IMR-90 (cell line): ENCODE data around the gene RABGAP1. TPM values are rescaled to one million over a fixed set of nuclear protein-coding genes. Genes with fewer than 3 reads are reported as not detected.

ENCODE experiments used
- ATAC-seq: fragments of 200-7000 bp; cut with Tn5 transposase; 2 replicates; pipeline ENCODE4 v1.9.1; 2020; ENCODE audit warnings: low read depth, mild to moderate bottlenecking, moderate library complexity
- BruUV-seq: library from RNA; stranded (reverse); fragments of 400-500 nt; replicated peaks from 2 replicates; lab custom pipeline; 2021; lab: Mats Ljungman, UMichigan
- CTCF ChIA-PET: fragments of 300-600 bp; formaldehyde crosslinking; extraction: SDS; loops from one replicate; lab custom pipeline; 2021; ENCODE audit warnings: antibody characterized with exemption; lab: Yijun Ruan, JAX
- POLR2A ChIA-PET: fragments of 300-600 bp; sonication (Branson Sonifier 250); formaldehyde crosslinking; loops from one replicate; lab custom pipeline; 2022; ENCODE audit warnings: antibody characterized with exemption; ENCODE audit not compliant: unreplicated experiment; lab: Charles Lee
- DNase-seq: peaks from one replicate; pipeline ENCODE4 v3.0.0; 2013
- H2AFZ ChIP-seq: replicated peaks from 2 replicates; pipeline ENCODE3; 2013; ENCODE audit warnings: low read length, mild to moderate bottlenecking; ENCODE audit not compliant: poor library complexity
- H2AK5ac ChIP-seq: 2 replicates; pipeline ENCODE4 v1.6.1; 2013; ENCODE audit warnings: low read depth, low read length, inconsistent platforms
- H2AK9ac ChIP-seq: replicated peaks from 2 replicates; pipeline ENCODE3; 2013; ENCODE audit warnings: mild to moderate bottlenecking, low read depth, low read length, moderate library complexity; ENCODE audit not compliant: poor library complexity
- H2BK120ac ChIP-seq: 2 replicates; pipeline ENCODE4 v1.6.1; 2013; ENCODE audit warnings: low read depth, low read length, inconsistent platforms
- H2BK15ac ChIP-seq: 3 replicates; pipeline ENCODE4 v1.6.1; 2013; ENCODE audit warnings: low read depth, low read length, inconsistent platforms
- H2BK20ac ChIP-seq: 2 replicates; pipeline ENCODE4 v1.6.1; 2013; ENCODE audit warnings: low read depth, mild to moderate bottlenecking, inconsistent platforms, low read length, moderate library complexity
- H2BK5ac ChIP-seq: 2 replicates; pipeline ENCODE4 v1.6.1; 2013; ENCODE audit warnings: mild to moderate bottlenecking, low read depth, low read length, inconsistent platforms; ENCODE audit not compliant: poor library complexity, severe bottlenecking
- H3K14ac ChIP-seq: replicated peaks from 2 replicates; pipeline ENCODE4 v1.6.1; 2013; ENCODE audit warnings: low read depth, low read length, inconsistent platforms
- H3K18ac ChIP-seq: 2 replicates; pipeline ENCODE4 v1.6.1; 2013; ENCODE audit warnings: low read depth, low read length, control low read depth
- H3K23ac ChIP-seq: 2 replicates; pipeline ENCODE4 v1.6.1; 2013; ENCODE audit warnings: low read depth, low read length, inconsistent platforms
- H3K27ac ChIP-seq: 2 replicates; pipeline ENCODE4 v1.5.1; 2013; ENCODE audit warnings: mild to moderate bottlenecking, control low read depth, low read length; ENCODE audit not compliant: insufficient read depth
- H3K27me3 ChIP-seq: 2 replicates; pipeline ENCODE4 v1.6.1; 2013; ENCODE audit warnings: low read length; ENCODE audit not compliant: control insufficient read depth, insufficient read depth
- H3K36me3 ChIP-seq: 2 replicates; pipeline ENCODE4 v1.6.1; 2013; ENCODE audit warnings: low read length, mixed read lengths; ENCODE audit not compliant: control insufficient read depth, insufficient read depth
- H3K4ac ChIP-seq: 2 replicates; pipeline ENCODE4 v1.6.1; 2013; ENCODE audit warnings: low read depth, low read length, inconsistent platforms
- H3K4me1 ChIP-seq: 2 replicates; pipeline ENCODE4 v1.6.1; 2013; ENCODE audit warnings: low read length, mixed read lengths; ENCODE audit not compliant: control insufficient read depth, insufficient read depth
- H3K4me2 ChIP-seq: 2 replicates; pipeline ENCODE4 v1.6.1; 2013; ENCODE audit warnings: low read depth, mild to moderate bottlenecking, control low read depth, low read length, moderate library complexity
- H3K4me3 ChIP-seq: 2 replicates; pipeline ENCODE4 v1.5.1; 2013; ENCODE audit warnings: low read depth, mild to moderate bottlenecking, control low read depth, low read length, moderate library complexity; ENCODE audit not compliant: insufficient read depth
- H3K56ac ChIP-seq: 2 replicates; pipeline ENCODE4 v1.6.1; 2013; ENCODE audit warnings: low read length, inconsistent platforms; ENCODE audit not compliant: insufficient read depth; ENCODE audit errors: extremely low read depth
- H3K79me1 ChIP-seq, 2 experiments: 2 replicates each; pipeline ENCODE4 v1.6.1; 2013; ENCODE audit warnings: low read length in 2 of 2, inconsistent platforms in 1 of 2, low read depth in 1 of 2
- H3K9ac ChIP-seq: 2 replicates; pipeline ENCODE4 v1.6.1; 2013; ENCODE audit warnings: low read depth, low read length, control low read depth
- H3K9me1 ChIP-seq: 2 replicates; pipeline ENCODE4 v1.6.1; 2013; ENCODE audit warnings: low read length, inconsistent platforms; ENCODE audit not compliant: insufficient read depth
- H3K9me3 ChIP-seq: 2 replicates; pipeline ENCODE4 v1.6.1; 2013; ENCODE audit warnings: low read length; ENCODE audit not compliant: control insufficient read depth, insufficient read depth
- H4K20me1 ChIP-seq: 2 replicates; pipeline ENCODE4 v1.6.1; 2013; ENCODE audit warnings: low read length, inconsistent platforms; ENCODE audit not compliant: insufficient read depth
- H4K5ac ChIP-seq: 2 replicates; pipeline ENCODE4 v1.6.1; 2013; ENCODE audit warnings: mild to moderate bottlenecking, low read depth, low read length, control low read depth
- H4K8ac ChIP-seq, 2 experiments: 2 replicates each; pipeline ENCODE4 v1.6.1; 2013; ENCODE audit warnings: low read depth in 2 of 2, low read length in 2 of 2, control low read depth in 1 of 2, inconsistent platforms in 1 of 2
- H4K91ac ChIP-seq: 2 replicates; pipeline ENCODE4 v1.6.1; 2013; ENCODE audit warnings: low read depth, low read length, inconsistent platforms; ENCODE audit not compliant: insufficient read depth
- BHLHE40 ChIP-seq: fragments of 150-350 bp; IDR thresholded peaks from 2 replicates; pipeline ENCODE4 v1.6.1; 2016; ENCODE audit warnings: mild to moderate bottlenecking, low read depth, low read length
- CEBPB ChIP-seq: IDR thresholded peaks from 2 replicates; pipeline ENCODE4 v1.6.1; 2012; ENCODE audit warnings: low read depth, low read length, improper control_type of control experiment
- CHD1 ChIP-seq: IDR thresholded peaks from 2 replicates; pipeline ENCODE4 v1.6.1; 2012; ENCODE audit warnings: low read depth, low read length, improper control_type of control experiment
- CTCF ChIP-seq: conservative IDR thresholded peaks from 2 replicates; pipeline ENCODE4 v1.5.1; 2012; ENCODE audit warnings: mild to moderate bottlenecking, low read depth, low read length, improper control_type of control experiment
- ELK1 ChIP-seq: fragments of 150-350 bp; IDR thresholded peaks from 2 replicates; pipeline ENCODE4 v1.6.1; 2016; ENCODE audit warnings: low read depth, mild to moderate bottlenecking, low read length, moderate library complexity, borderline replicate concordance
- FOS ChIP-seq: fragments of 150-350 bp; IDR thresholded peaks from 2 replicates; pipeline ENCODE4 v1.6.1; 2016; ENCODE audit warnings: low read depth, low read length
- MAFK ChIP-seq: IDR thresholded peaks from 2 replicates; pipeline ENCODE4 v1.6.1; 2012; ENCODE audit warnings: low read depth, low read length, improper control_type of control experiment
- MXI1 ChIP-seq: IDR thresholded peaks from 2 replicates; pipeline ENCODE4 v1.6.1; 2012; ENCODE audit warnings: low read depth, mild to moderate bottlenecking, low read length, moderate library complexity, borderline replicate concordance
- NFE2L2 ChIP-seq: fragments of 150-350 bp; IDR thresholded peaks from 2 replicates; pipeline ENCODE4 v1.6.1; 2016; ENCODE audit warnings: low read depth, mild to moderate bottlenecking, low read length
- RAD21 ChIP-seq: IDR thresholded peaks from 2 replicates; pipeline ENCODE4 v1.6.1; 2012; ENCODE audit warnings: low read length, improper control_type of control experiment
- RCOR1 ChIP-seq: IDR thresholded peaks from 2 replicates; pipeline ENCODE4 v1.6.1; 2012; ENCODE audit warnings: mild to moderate bottlenecking, low read length, improper control_type of control experiment; ENCODE audit not compliant: insufficient replicate concordance
- RFX5 ChIP-seq: IDR thresholded peaks from 2 replicates; pipeline ENCODE4 v1.8.0; 2012; ENCODE audit warnings: low read depth, mild to moderate bottlenecking, low read length, moderate library complexity
- SMC3 ChIP-seq: fragments of 150-350 bp; IDR thresholded peaks from 2 replicates; pipeline ENCODE4 v1.6.1; 2016; ENCODE audit warnings: low read depth, mild to moderate bottlenecking, antibody characterized with exemption, low read length, moderate library complexity
- USF2 ChIP-seq: fragments of 150-350 bp; IDR thresholded peaks from 2 replicates; pipeline ENCODE4 v1.6.1; 2017; ENCODE audit warnings: mild to moderate bottlenecking, antibody characterized with exemption, low read length, low read depth
- dilution Hi-C: fragments of 300-500 bp; cut with HindIII; formaldehyde crosslinking; loops from one replicate; pipeline ENCODE4 v1.14.3; 2018; ENCODE audit warnings: low sequenced_read_pairs; ENCODE audit not compliant: unreplicated experiment
- in situ Hi-C: fragments of 300-500 bp; cut with MboI; formaldehyde crosslinking; loops from 3 replicates; pipeline ENCODE4 v1.14.3; 2019; ENCODE audit warnings: low sequenced_read_pairs, inconsistent platforms, mixed read lengths
- intact Hi-C: fragments of 100-400 bp; cut with micrococcal nuclease; formaldehyde crosslinking; loops from 2 replicates; pipeline ENCODE4 v1.10.0; 2022
- polyA plus RNA-seq, 3 experiments: library from polyadenylated mRNA; depleted of rRNA; stranded (reverse); fragments of >200 nt; gene quantifications; 2 replicates each; pipeline ENCODE4 v1.2.3, GENCODE V29; 2012; ENCODE audit warnings: low replicate concordance in 1 of 3
- total RNA-seq: library from RNA; depleted of rRNA; stranded (reverse); fragments of >200 nt; gene quantifications from 2 replicates; pipeline ENCODE4 v1.2.3, GENCODE V29; 2012

The RABGAP1 gene
- total and polyA plus RNA-seq, 2 of the 4 experiments (the other 2 are of a cell fraction), result 20.0 to 53.9 TPM

GRCh38 chr9:122955961-122956360 lies 15.1 kb downstream of the RABGAP1 start:
- Histone ChIP-seq H3K79me1 (peaks cover 26 to 63% of the 10 kb centered on the region in 2 experiments), H3K27me3 (no peaks in the 10 kb centered on the region), H3K23ac (no peak overlapping the region), H4K8ac (no peak overlapping the region), H3K56ac (no peak overlapping the region), H2BK15ac (no peak overlapping the region), H3K9ac (no peak overlapping the region), H3K9me3 (no peaks in the 10 kb centered on the region), H3K18ac (no peak overlapping the region), H2BK120ac (no peak overlapping the region), H4K5ac (no peak overlapping the region), H2BK5ac (no peak overlapping the region), H3K36me3 (peaks cover 11% of the 10 kb centered on the region), H3K4me3 (no peak overlapping the region), H3K14ac (no peak overlapping the region), H2AFZ (no peak overlapping the region), H2AK5ac (no peak overlapping the region), H3K4me2 (no peak overlapping the region), H4K91ac (no peak overlapping the region), H4K20me1 (peaks cover 29% of the 10 kb centered on the region), H2BK20ac (no peak overlapping the region), H3K27ac (no peak overlapping the region), H2AK9ac (no peak overlapping the region), H3K9me1 (no peaks in the 10 kb centered on the region), H3K4me1 (peaks cover 3% of the 10 kb centered on the region; the same call in 1 of the 2 replicates), H3K4ac (no peak overlapping the region)
- POLR2A ChIA-PET, result no interaction called here
- in situ Hi-C loops, result no loop called here
- BruUV-seq, result no TSS peak
- DNase-seq (no peak), ATAC-seq (no peak)
- intact Hi-C loops, result no loop called here
- CTCF ChIA-PET, result interaction anchor here (0.7 kb wide), 1 partner anchor 43 kb away, joined by 4 read pairs; the partner anchor contains the start of gene ZBTB6
- dilution Hi-C loops, result no loop called here
- TF ChIP-seq RAD21 (no peak), USF2 (no peak), MXI1 (no peak), FOS (no peak), BHLHE40 (no peak), RFX5 (no peak), MAFK (no peak), CHD1 (no peak), CEBPB (no peak), NFE2L2 (no peak), RCOR1 (no peak), CTCF (no peak), ELK1 (no peak), SMC3 (no peak)
